Measurements from ENCODE around the gene TFG. TPM values are rescaled to one million over a fixed set of nuclear protein-coding genes. Genes with fewer than 3 reads are reported as not detected.

The TFG gene
- total and polyA plus RNA-seq, 8 donors = 28.5 to 49.5 (median 38.6) TPM

DNA sequence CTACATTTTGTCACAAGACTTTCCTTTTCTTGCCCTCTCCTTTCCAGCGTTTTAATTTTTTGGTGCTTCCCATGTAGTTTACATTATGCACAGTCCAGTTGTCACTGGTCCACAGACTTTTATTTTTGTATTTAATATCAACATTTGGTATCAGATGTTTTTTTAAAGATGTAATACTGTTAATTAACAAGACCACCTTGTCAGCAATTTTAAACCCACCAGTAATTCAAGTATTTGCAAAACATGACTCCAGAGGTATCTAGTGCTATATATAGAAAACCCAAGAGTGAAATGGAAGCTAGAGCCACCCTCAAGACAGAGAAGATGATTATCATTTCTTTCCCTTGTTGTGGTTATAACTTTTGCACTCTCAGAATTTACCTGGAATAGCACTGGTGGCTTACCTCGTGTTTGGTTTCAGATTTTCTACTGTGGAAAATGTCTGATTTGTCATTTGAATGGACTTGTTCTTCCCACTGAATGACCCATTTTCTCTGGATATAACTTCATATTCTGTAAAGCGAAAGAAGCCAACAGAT lies 56.2 kb downstream of the TFG start:
- Histone ChIP-seq H3K4me1 (no peaks in the 10 kb centered on the region), H3K27ac (no peak overlapping the region), H3K4me3 (no peak overlapping the region), H3K27me3 (no peaks in the 10 kb centered on the region), H3K36me3 (no peaks in the 10 kb centered on the region), H3K9me3 (no peaks in the 10 kb centered on the region)
- intact Hi-C loops (cut with DNase I) = no loop called here
- 81 to 83% methylated on average over 3 of the region's 3 CpGs for WGBS, 2 donors
- TF ChIP-seq, protein P1, sequence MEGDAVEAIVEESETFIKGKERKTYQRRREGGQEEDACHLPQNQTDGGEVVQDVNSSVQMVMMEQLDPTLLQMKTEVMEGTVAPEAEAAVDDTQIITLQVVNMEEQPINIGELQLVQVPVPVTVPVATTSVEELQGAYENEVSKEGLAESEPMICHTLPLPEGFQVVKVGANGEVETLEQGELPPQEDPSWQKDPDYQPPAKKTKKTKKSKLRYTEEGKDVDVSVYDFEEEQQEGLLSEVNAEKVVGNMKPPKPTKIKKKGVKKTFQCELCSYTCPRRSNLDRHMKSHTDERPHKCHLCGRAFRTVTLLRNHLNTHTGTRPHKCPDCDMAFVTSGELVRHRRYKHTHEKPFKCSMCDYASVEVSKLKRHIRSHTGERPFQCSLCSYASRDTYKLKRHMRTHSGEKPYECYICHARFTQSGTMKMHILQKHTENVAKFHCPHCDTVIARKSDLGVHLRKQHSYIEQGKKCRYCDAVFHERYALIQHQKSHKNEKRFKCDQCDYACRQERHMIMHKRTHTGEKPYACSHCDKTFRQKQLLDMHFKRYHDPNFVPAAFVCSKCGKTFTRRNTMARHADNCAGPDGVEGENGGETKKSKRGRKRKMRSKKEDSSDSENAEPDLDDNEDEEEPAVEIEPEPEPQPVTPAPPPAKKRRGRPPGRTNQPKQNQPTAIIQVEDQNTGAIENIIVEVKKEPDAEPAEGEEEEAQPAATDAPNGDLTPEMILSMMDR (IDR thresholded peaks at IDR 0.05) = no peak
- ATAC-seq = no peak
- FAIRE-seq = no peak
- DNase-seq = no peak

- Histone ChIP-seq H3K4me1 (no peaks in the 10 kb centered on the region), H3K36me3 (no peaks in the 10 kb centered on the region), H3K27ac (no peak overlapping the region), H3K27me3 (no peaks in the 10 kb centered on the region), H3K9me3 (no peaks in the 10 kb centered on the region), H3K4me3 (no peak overlapping the region)
- no peak for ATAC-seq
- DNase-seq = no peak
- WGBS, 2 donors = 89 to 93% methylated on average over 2 of the region's 2 CpGs
- FAIRE-seq = no peak
- TF ChIP-seq, protein P1 (IDR thresholded peaks at IDR 0.05) = no peak
- intact Hi-C loops (cut with DNase I) = no loop called here
Observed at GRCh38 chr3:100766069-100766468, 56.8 kb downstream of the TFG start.

- no peak for FAIRE-seq
- TF ChIP-seq, protein P1 (IDR thresholded peaks at IDR 0.05) = no peak
- WGBS, 2 donors = 70 to 72% methylated on average over 3 of the region's 3 CpGs
Observed at GRCh38 chr3:100769693-100770092, 60.4 kb downstream of the TFG start.

GRCh38 chr3:100775226-100775625 lies 65.9 kb downstream of the TFG start:
- intact Hi-C loops (cut with DNase I) = no loop called here
- TF ChIP-seq, protein P1 (IDR thresholded peaks at IDR 0.05) = no peak
- no peak for DNase-seq
- Histone ChIP-seq H3K4me1 (no peaks in the 10 kb centered on the region), H3K27me3 (no peaks in the 10 kb centered on the region), H3K4me3 (no peak overlapping the region), H3K9me3 (no peaks in the 10 kb centered on the region), H3K27ac (no peak overlapping the region), H3K36me3 (no peaks in the 10 kb centered on the region)
- WGBS, 2 donors = 92 to 94% methylated on average over 3 of the region's 3 CpGs
- ATAC-seq = no peak
- FAIRE-seq = no peak

More at GRCh38 chr3:100769693-100770092, 60.4 kb downstream of the TFG start:
- intact Hi-C loops (cut with DNase I) = no loop called here
- ATAC-seq (no peak), DNase-seq (no peak)
- Histone ChIP-seq H3K36me3 (no peaks in the 10 kb centered on the region), H3K27me3 (no peaks in the 10 kb centered on the region), H3K9me3 (no peaks in the 10 kb centered on the region), H3K4me1 (no peaks in the 10 kb centered on the region), H3K27ac (no peak overlapping the region), H3K4me3 (no peak overlapping the region)

DNA sequence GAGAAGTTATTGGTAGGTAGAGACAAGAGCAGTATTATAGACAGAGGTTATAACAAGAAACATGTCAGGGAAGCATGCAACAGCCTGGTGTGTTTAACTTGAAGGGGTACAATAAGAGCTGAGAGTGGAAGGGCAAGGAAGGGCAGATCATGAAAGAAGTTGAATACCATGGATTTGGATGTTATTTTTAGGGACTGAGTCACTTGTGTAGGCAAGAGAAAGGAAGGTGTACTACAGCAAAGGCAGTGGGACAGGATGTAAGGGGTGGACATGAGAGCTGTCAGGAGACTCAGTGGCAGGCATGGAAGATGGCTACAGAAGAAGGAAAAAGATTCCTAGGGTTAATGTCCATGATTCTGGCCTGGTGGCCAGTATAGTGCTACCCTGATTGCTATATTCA lies 66.4 kb downstream of the TFG start:
- H3K36me3 ChIP-seq = no peaks in the 10 kb centered on the region
- H3K4me3 ChIP-seq = no peak overlapping the region
- no peak overlapping the region for H3K27ac ChIP-seq
- DNase-seq (no peak), FAIRE-seq (no peak), ATAC-seq (no peak)
- H3K27me3 ChIP-seq = no peaks in the 10 kb centered on the region
- H3K4me1 ChIP-seq = no peaks in the 10 kb centered on the region
- TF ChIP-seq, protein P1 (IDR thresholded peaks at IDR 0.05) = no peak
- H3K9me3 ChIP-seq = no peaks in the 10 kb centered on the region
- intact Hi-C loops (cut with DNase I) = no loop called here
